Testis (tissue), 3 donors: ENCODE results near the gene CTIF. TPM values are rescaled to one million over a fixed set of nuclear protein-coding genes. Genes with fewer than 3 reads are reported as not detected.

Experiments used
- DNase-seq: peaks from one replicate; pipeline ENCODE4 v3.0.0-alpha.2; 2019
- H3K27ac ChIP-seq, 2 donors: fragments of 200-600 bp; sonication (generic); one replicate each; pipeline ENCODE4 v1.5.1; 2019
- H3K27me3 ChIP-seq: fragments of 200-600 bp; sonication (generic); one replicate; pipeline ENCODE4 v1.5.1; 2019
- H3K36me3 ChIP-seq: fragments of 200-600 bp; sonication (generic); one replicate; pipeline ENCODE4 v1.5.1; 2017; ENCODE audit warnings: low read depth; ENCODE audit errors: missing control alignments
- H3K4me1 ChIP-seq: fragments of 200-600 bp; sonication (generic); one replicate; pipeline ENCODE4 v1.5.1; 2019
- H3K4me3 ChIP-seq, 2 donors: fragments of 200-600 bp; sonication (generic); one replicate each; pipeline ENCODE4 v1.5.1; 2017 to 2019
- H3K9me3 ChIP-seq: fragments of 200-600 bp; sonication (generic); one replicate; pipeline ENCODE4 v1.5.1; 2017
- POLR2A ChIP-seq: fragments of 450-650 bp; IDR thresholded peaks from one replicate; pipeline ENCODE4 v1.6.1; 2017; ENCODE audit warnings: antibody characterized with exemption, mild to moderate bottlenecking, moderate library complexity
- WGBS, 2 donors: methylation state at CpG; one replicate each; pipeline ENCODE4 v1.1.5; 2018; 5-methylcytosine and 5-hydroxymethylcytosine counted together
- intact Hi-C: fragments of 100-400 bp; cut with DNase I; formaldehyde crosslinking; loops from one replicate; pipeline ENCODE4 v1.15.1; 2023; ENCODE audit warnings: low total_unique reads
- polyA plus RNA-seq: library from polyadenylated mRNA; stranded (reverse); fragments of 350-450 nt; fragmentation: Illumina TruSeq; extraction: RNeasy Lipid Tissue Mini Kit (QIAGEN cat#74804); gene quantifications from one replicate; pipeline ENCODE4 v1.2.3, GENCODE V29; 2014; ENCODE audit warnings: low read depth, low replicate concordance; ENCODE audit not compliant: insufficient read depth
- total RNA-seq, 2 donors: library from RNA; depleted of rRNA; stranded (reverse); fragments of >200 nt; gene quantifications; one replicate each; pipeline ENCODE4 v1.2.3, GENCODE V29; 2016
- TF ChIP-seq, protein P1 (sequence below), 3 experiments: fragments of 450-650 bp in 2 of 3; fragments of 200-600 bp in 1 of 3; sonication (generic) in 1 of 3; IDR thresholded peaks; one replicate each; pipeline ENCODE4 v1.5.1; 2016 to 2019; ENCODE audit warnings: antibody characterized with exemption in 3 of 3, mild to moderate bottlenecking in 2 of 3, moderate library complexity in 1 of 3

Gene CTIF
- total and polyA plus RNA-seq, 3 donors from 2014 or later: 33.8 to 41.5 (median 35.6) TPM

DNA sequence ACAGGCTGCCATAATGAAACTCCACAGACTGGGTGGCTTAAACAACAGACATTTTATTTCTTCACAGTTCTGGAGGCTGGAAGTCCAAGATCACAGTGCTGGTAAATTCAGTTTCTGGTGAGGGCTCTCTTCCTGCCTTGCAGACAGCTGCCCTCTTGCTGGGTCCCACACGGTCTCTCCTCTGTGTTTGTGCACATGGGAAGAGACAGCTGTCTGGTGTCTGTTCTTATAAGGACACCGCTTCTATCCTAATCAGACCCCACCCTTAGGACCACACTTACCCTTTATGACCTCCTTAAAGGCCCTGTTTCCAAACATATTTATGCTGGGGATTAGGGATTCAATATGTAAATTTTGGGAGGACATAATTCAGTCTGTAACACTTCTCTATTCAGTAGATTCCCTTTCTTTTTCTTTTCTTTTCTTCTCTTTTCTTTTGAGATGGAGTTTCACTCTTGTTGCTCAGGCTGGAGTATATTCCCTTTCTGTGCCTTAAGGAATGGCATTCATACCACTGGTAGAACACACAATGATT lies 18.9 kb downstream of the CTIF start:
- H3K4me1 ChIP-seq: peaks cover 4% of the 10 kb centered on the region
- 90 to 93% methylated on average over 2 of the region's 2 CpGs for WGBS, 2 donors
- H3K9me3 ChIP-seq: no peaks in the 10 kb centered on the region
- no peak for DNase-seq
- TF ChIP-seq, protein P1, sequence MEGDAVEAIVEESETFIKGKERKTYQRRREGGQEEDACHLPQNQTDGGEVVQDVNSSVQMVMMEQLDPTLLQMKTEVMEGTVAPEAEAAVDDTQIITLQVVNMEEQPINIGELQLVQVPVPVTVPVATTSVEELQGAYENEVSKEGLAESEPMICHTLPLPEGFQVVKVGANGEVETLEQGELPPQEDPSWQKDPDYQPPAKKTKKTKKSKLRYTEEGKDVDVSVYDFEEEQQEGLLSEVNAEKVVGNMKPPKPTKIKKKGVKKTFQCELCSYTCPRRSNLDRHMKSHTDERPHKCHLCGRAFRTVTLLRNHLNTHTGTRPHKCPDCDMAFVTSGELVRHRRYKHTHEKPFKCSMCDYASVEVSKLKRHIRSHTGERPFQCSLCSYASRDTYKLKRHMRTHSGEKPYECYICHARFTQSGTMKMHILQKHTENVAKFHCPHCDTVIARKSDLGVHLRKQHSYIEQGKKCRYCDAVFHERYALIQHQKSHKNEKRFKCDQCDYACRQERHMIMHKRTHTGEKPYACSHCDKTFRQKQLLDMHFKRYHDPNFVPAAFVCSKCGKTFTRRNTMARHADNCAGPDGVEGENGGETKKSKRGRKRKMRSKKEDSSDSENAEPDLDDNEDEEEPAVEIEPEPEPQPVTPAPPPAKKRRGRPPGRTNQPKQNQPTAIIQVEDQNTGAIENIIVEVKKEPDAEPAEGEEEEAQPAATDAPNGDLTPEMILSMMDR (IDR thresholded peaks at IDR 0.05): no peak
- TF ChIP-seq POLR2A: no peak
- peaks cover 3% of the 10 kb centered on the region for H3K36me3 ChIP-seq
- H3K4me3 ChIP-seq: no peak overlapping the region
- intact Hi-C loops: no loop called here
- no peak overlapping the region for H3K27ac ChIP-seq
- H3K27me3 ChIP-seq: no peaks in the 10 kb centered on the region

DNA sequence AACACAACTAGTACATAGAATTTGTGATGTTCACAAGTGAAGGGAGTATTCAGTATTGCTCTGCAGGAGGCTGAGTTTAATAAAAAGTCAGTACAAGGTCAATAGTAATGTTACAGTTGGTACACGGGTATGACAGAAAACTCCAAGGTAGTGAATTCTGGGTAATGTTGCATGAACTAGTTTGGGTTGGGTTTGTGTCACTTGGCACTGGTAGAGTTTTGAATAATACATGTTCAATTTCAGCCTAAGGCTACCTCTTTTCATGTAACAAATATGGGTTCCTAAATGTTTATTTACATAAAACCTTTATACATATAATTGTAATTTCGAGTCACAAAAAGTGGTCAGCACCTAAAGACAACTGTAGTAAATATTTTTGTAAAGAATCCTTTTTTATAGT lies 19.4 kb downstream of the CTIF start:
- Histone ChIP-seq H3K4me1 (peaks cover 4% of the 10 kb centered on the region), H3K9me3 (no peaks in the 10 kb centered on the region), H3K27me3 (no peaks in the 10 kb centered on the region), H3K4me3 (no peak overlapping the region), H3K36me3 (peaks cover 3% of the 10 kb centered on the region), H3K27ac (no peak overlapping the region)
- no peak for DNase-seq
- intact Hi-C loops: no loop called here
- TF ChIP-seq POLR2A: no peak
- TF ChIP-seq, protein P1 (IDR thresholded peaks at IDR 0.05): no peak
- 65 to 74% methylated on average over 2 of the region's 2 CpGs for WGBS, 2 donors

DNA sequence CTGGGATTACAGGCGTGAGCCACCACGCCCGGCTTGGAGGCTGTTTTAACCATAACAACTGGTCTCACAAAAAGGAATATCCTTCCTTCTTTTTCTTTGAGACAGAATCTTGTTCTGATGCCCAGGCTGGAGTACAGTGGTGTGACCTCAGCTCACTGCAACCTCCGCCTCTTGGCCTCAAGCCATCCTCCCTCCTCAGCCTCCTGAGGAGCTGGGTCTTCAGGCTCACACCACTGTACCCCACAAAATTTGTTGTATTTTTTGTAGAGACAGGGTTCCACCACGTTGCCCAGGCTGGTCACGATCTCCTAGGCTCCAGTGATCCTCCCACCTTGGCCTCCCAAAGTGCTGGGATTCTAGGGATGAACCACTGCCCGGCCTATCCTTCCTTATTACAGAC lies 21.7 kb downstream of the CTIF start:
- 92 to 93% methylated on average over 7 of the region's 7 CpGs for WGBS, 2 donors
- Histone ChIP-seq H3K9me3 (no peaks in the 10 kb centered on the region), H3K4me1 (no peaks in the 10 kb centered on the region), H3K36me3 (peaks cover 3% of the 10 kb centered on the region), H3K27me3 (no peaks in the 10 kb centered on the region), H3K4me3 (no peak overlapping the region), H3K27ac (no peak overlapping the region)
- intact Hi-C loops: no loop called here
- TF ChIP-seq, protein P1 (IDR thresholded peaks at IDR 0.05): no peak
- TF ChIP-seq POLR2A: no peak
- no peak for DNase-seq

DNA sequence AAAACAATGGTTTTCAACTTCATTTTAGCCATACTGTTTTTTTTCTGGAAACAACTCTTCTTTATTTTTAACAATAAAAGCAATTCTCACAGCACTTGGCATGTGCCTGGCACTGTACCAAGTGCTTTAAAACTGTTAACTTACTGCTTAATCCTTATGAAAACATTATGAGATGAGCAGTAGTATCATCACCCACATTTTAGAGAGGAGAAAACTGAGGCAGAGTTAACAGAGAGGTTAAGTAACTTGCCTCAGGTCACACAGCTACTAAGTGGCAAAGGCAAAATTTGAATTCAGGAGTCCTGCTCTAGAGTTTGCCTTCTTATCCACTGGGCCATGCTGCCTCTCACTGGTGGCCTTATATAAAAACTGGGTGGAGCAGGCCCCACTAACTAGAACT lies 23.2 kb downstream of the CTIF start:
- Histone ChIP-seq H3K27me3 (no peaks in the 10 kb centered on the region), H3K36me3 (peaks cover 3% of the 10 kb centered on the region), H3K4me3 (no peak overlapping the region), H3K9me3 (no peaks in the 10 kb centered on the region), H3K4me1 (no peaks in the 10 kb centered on the region), H3K27ac (no peak overlapping the region)
- no peak for DNase-seq
- intact Hi-C loops: no loop called here
- TF ChIP-seq, protein P1 (IDR thresholded peaks at IDR 0.05): no peak
- no peak for TF ChIP-seq POLR2A

DNA sequence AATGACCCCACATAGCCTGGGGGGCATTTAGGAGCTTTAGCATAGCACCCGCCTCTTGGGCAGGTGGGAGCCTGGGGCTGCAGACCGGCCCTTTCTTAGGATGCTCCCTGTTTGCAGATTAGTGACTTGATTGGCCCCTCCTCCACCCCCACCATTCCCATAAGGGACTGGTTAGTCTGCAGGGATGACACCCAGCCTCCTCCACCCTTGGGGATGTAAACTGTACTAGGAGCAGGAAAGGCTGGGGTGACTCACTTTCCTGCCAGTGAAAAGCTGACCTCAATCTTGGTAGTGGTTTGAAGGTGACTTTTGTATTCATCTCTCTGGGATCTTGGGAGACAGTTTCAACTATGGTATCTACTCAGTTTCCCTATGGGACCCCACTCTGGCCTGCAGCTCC lies 24.2 kb downstream of the CTIF start:
- H3K4me3 ChIP-seq: no peak overlapping the region
- no peaks in the 10 kb centered on the region for H3K4me1 ChIP-seq
- no peak overlapping the region for H3K27ac ChIP-seq
- no peaks in the 10 kb centered on the region for H3K36me3 ChIP-seq
- intact Hi-C loops: no loop called here
- H3K9me3 ChIP-seq: no peaks in the 10 kb centered on the region
- H3K27me3 ChIP-seq: no peaks in the 10 kb centered on the region
- 88 to 94% methylated on average over 2 of the region's 2 CpGs for WGBS, 2 donors
- no peak for DNase-seq
- TF ChIP-seq, protein P1 (IDR thresholded peaks at IDR 0.05): no peak
- no peak for TF ChIP-seq POLR2A
